ENCODE measurements around the gene PDIA3.
A peak's percentile ranks its signal among the peaks of the same experiment; 100 is the strongest.
"Not testable (repeated sequence)": the region's sequence is repeated elsewhere in the genome, so short reads cannot be mapped to it uniquely, and the experiment has no call there.

Gene PDIA3

DNA sequence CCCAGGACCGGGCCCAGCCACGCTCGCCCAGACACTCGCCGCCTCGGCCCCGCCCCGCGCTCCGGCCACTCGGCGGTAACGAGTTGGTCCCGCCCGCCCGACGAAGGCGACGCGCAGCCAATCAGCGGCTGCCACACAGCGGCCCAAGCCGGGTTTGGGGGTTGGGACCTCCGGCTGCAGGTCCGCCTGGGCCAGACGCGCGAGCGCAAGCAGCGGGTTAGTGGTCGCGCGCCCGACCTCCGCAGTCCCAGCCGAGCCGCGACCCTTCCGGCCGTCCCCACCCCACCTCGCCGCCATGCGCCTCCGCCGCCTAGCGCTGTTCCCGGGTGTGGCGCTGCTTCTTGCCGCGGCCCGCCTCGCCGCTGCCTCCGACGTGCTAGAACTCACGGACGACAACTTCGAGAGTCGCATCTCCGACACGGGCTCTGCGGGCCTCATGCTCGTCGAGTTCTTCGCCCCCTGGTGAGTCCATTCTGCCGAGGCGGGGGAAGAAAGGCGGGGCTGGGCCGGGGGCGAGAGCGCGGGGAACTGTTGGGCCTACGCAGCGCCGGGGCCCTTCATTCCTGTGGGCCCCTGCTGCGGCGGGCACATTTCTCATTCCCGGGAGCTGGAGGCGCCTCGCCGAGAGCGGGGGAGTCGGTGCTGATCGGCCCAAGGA lies at the start of gene PDIA3:
TSS of gene PDIA3 (plus strand) at position 194 of the 658 bp plus-strand sequence. CDS start at position 296, 102 bp downstream.
- DNase-seq, result peak; percentile 65

DNA sequence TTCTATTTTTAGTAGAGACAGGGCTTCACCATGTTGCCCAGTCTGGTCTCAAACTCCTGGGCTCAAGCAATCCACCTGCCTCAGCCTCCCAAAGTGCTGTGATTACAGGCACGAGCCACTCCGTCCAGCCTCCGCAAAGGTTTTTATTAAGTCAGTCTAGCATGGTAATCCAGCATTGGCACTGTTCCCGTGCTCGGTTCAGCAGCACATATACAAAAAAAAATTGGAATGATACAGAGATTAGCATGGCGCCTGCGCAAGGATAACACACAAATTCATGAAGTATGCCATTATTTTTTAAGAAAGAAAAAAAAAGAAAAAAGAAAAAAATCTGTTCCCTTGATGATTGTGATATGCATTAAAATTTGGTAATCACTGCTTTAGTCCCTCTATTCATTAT lies 44.1 kb upstream of the PDIA3 start:
- DNase-seq, result no peak

DNA sequence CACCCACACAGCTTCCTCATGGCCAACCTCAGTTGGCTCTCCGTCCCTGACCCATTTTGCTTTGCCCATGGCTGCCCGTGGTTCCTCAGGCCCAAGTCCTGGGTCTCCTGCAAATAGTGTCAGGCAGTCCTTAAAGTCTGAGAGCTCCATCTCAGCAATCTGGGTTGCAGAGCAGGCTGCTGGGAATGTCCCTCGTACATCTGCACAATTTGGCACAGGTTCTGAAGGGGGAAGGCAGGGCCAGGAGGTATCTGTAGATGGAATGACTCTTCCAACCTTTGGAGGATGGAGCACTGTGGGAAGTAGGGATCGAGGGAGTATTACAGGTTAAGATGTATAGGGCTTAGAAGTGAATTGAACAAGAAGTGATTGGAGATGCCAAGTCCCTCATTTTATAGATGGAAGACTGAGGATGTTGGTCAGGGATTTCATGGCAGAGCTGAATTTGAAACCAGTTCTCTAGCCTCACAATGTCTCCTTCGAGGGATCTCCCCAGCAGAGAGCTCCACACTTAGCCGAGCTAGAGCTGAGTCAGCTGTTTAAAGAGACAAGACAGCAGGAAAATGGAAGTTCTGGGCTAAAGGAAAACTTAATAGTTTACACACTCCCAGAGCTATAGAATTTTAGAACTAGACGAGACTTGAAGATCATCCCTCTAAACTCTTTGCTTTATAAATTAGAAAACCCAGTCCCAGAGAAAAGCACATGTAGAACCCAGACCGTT lies 43.4 kb upstream of the PDIA3 start:
- no peak for DNase-seq

DNA sequence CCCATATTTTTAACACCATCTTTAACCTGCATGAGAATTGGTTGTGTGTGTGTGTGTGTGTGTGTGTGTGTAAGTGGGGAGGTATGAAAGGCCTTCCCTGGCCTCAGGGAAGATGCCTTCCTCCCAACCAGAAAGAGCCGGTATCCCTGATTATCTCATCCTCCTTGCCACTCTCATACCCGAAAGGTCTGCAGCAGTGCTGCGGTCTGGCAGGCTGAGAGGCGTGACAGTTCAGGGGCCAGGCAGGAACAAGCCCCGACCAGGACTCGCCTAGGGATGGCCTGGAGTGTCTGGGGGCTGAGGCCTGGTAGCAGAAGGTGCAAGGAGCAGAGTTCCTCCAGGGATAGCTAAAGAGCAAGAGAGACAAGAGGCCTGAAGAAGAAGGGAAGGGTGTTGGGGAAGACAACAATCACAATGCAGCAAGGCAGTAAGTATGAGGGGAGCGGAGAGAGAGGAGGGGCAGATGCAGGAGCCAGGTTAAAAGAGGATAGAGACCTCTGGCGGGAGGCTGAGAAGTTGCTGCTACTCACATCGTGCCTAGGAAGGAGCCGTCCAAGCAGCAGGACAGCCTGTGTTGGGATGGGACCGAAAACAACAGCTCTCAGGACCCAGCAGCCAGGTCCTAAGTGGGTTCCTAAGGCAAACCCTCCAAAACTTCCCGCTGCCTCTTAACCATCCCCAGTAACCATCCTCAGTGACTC lies 35.7 kb upstream of the PDIA3 start:
- DNase-seq, result not testable (repeated sequence)

DNA sequence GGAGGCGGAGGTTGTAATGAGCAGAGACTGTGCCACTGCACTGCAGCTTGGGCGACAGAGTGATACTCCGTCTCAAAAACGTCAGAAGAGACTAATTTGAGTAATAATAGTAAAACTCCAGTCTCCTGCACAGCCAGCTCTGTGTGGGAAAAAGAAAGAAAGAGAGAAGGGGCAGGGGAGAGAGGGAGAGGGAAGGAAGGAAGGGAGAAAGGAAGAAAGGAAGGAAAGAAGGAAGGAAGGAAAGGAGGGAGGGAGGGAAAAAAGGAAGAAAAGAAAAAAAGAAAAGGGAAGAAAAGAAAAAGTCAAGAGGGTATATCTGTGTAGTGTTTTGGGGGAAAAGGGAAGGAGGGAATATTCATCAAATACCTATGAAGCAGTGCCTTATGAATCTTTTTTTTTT lies 23.1 kb upstream of the PDIA3 start:
- no peak for DNase-seq

DNA sequence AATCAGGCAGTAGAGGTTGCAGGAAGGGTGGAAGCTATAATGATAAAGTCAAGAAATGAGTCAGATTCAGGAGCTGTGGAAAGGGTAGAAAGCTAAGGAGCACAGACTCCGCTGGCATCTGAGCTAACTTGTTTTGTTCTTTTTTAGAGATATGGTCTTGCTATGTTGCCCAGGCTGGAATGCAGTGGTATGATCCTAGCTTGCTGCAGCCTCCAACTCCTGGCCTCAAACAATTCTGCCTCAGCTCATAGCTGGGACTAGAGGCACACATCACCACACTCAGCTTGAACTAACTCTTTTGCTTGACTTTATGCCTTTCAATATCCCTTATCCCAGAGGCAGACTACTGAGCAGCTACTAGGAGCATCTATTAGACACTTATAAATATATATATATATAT lies 19.9 kb upstream of the PDIA3 start:
- not testable (repeated sequence) for DNase-seq

DNA sequence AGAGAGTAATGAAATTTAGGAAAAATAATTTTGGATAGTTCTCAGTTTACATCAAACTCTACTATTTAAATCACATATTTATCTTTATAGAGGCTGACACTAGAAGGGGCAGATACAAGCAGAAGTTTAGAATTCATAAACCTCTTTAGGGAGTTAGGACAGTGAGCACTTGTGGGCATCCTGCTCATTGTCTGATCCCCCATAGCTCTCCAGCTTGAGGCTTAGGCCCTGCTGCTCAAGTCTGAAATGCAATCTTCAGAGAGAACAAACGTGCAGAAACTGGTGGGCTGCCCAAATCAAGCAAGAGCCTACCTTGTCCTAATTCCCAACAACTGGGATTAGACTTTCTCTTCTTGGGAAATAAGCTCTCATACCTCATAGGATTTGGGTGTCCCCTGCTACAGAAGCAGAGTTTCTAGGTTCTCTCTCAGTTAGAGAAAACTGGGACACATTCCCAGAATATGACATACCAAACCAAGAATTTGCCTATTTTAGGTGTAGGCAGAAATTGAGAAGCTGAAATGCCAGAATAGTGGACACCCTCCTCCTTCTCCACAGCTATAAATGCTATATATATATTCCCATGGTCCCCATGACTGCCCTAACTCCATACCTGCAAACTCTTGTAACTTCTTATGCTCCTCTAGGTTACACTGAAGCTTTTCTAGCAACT lies 18.0 kb upstream of the PDIA3 start:
- DNase-seq, result not testable (repeated sequence)

DNA sequence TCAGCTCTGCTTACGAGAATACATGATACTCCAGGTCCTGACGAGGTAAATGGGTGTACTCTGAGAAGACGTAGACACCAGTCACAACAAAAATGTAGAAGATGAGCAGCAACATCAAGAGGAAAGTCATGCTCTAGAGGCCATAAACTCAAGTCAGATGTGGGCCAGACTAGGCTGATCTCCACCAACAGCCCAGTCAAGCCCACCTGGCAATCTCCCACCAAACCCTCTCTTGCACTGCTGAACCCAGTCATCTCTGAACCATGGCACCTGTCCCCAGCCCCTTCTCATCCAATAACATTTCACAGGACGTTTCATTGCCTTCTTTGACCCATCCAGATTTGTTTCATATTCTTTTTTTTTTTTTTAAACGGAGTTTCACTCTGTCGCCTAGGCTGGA lies 10.8 kb upstream of the PDIA3 start:
- no peak for DNase-seq

DNA sequence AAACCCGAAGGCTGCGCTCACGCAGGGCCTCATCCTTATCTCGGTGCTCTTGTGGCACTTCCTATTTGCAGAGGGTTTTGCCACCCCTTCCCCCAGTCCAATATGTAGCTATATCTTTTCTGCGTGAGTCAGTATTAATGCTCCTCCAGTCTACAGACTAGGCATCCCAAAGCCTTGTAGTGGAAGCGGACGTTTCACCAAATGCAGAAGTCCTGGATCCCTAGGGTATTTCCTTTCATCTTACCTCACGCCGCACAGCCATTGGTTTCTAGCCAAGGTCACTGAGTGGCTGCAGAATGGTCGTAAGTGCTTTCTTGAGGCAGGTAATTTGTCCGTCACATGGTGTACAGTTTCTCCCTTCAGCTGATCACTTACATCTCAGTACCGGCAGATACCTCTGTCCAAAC lies 668 bp downstream of the PDIA3 start:
- DNase-seq, result not testable (repeated sequence)

DNA sequence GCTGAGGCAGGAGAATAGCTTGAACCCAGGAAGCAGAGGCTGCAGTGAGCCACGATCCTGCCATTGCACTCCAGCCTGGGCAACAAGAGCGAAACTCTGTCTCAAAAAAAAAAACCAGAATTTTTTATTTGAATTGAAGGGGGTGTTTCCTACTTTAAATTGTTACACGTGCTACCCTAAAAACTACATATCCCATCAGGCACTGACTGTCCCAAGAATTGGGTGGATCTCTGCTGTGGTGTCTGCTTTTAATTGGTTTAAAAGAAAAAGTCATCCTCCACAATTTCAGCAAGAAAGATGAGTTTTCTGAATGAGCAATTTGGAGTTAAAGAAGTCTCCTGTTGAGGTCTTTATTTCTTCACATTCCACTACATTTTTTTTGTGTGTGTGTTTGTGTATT lies 2.1 kb downstream of the PDIA3 start:
- no peak for DNase-seq

DNA sequence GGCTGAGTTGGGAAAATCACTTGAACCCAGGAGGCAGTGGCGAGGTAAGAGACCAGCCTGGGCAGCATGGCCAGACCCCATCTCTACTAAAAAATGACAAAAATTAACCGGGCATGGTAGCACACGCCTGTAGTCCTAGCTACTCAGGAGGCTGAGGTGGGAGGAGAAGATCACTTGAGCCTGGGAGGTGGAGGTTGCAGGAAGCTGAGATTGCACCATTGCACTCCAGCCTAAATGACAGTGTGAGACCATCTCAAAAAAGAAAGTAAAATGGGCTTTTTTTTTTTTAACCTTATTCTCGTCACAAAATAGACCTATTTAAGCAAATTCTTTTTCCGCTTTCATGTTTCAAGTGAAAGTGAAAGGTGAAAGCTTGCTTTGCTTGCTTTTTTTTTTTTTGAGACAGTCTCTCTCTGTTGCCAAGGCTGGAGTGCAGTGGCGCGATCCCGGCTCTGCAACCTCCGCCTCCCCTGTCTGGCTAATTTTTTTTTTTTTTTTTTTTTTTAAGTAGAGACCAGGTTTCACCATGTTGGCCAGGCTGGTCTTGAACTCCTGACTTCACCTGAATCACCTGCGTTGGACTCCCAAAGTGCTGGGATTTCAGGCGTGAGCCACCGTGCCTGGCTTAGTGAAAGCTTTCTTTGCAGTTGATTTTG lies 3.6 kb downstream of the PDIA3 start:
- no peak for DNase-seq

DNA sequence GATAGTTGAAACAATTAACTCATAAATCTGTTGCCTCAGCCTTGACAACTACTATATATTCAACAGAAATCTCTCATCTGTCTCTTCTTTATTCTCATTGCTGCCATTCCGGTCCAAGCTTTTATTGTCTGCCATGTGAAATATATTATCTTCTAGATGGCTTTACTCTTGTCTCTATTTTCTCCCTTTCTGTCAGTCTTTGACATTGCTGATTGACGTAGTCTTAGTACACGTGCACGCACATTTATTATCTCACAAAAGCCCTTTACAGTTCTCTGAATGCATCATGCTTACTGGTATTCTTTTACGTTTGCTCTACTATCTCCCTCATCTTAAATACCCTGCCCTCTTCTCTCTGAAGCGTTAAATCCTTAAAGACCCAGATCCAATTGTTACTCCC lies 5.6 kb downstream of the PDIA3 start:
- no peak for DNase-seq

DNA sequence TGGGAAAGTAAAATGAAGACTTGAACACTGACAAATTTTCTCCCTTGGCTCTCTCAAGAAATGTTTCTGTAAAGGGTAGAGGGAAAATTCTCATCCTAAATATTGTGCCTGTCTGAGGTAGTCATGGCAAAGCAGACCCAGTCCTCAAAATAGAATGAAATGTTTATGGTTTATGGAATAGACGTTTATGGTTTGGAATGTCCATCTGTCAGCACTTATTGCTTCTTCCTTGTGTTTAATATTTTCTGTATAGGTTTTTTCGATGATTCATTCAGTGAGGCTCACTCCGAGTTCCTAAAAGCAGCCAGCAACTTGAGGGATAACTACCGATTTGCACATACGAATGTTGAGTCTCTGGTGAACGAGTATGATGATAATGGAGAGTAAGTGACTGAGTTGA lies 16.6 kb downstream of the PDIA3 start:
- no peak for DNase-seq

DNA sequence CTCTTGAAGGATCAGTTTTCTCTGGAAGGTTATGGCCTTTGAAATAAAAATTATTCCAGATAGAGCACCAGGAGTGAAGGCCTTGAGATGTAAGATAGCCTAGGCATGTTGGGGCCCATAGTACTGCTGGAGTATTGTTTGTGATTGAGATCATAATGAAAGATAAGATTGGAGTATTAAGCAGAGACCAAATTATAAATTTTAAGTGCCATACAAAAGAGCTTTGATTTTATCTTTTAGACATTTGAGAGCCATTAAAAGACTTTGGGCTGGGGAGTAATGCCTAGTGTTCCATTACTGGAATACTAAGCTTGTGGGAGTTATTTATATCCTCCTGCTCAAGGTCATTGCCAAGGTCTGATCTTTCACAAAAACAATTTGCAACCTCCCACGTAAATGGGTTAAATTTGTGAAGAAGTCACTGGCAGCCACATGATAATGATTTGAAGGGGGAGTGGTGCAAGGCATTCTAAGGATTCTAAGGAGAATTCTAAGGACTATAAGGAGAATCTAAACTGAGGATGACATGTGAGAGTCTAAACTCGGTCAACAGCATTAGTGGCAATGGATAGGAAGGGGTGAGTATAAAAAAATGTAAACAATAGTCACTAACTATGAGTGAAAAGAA lies 17.7 kb downstream of the PDIA3 start:
- no peak for DNase-seq

DNA sequence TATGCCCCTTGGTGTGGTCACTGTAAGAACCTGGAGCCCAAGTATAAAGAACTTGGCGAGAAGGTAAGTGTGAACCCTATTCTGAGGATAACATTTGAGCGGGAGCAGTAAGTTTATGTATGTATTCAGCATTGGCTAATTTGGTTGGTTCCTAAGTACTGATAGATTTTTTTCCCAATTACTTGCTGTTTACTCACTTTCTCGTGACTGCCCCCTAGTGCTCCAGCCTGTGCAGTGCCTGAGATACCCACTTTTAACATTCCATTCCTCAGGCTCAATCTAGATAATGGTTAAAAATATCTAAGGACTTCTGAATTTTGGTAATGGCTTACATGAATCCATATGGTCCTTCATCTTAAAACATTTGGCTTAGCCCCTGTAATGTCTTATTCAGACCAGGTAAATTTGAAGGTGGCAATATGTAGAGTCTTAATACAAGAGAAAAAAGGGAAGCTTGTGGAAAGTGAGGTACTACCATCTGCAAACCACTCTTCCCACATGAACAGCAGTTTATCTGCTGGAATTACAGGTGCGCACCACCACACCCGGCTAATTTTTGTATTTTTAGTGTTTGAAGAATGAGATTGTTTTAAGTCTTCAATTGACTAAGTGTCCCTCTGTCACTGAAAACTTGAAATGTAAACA lies 23.5 kb downstream of the PDIA3 start:
- no peak for DNase-seq

DNA sequence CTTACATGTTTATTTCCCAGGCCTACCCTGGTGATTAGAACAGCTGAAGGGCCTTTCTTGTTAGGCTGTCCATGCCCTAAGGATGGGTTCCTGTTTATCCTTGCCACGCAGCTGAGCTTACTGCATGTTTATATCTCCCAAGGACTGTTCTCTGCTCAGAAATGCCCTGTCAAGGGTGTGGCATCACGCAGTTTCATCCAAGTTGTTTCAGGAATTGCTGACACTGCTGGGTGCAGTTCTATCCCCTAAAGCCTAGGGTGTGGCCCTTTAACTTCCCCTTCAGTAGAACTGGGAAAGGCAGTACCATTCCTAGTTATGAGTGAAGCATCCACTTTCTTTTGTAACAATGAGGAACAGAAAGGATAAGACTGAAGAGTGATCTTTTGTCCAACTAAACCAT lies 25.6 kb downstream of the PDIA3 start:
- DNase-seq, result no peak

DNA sequence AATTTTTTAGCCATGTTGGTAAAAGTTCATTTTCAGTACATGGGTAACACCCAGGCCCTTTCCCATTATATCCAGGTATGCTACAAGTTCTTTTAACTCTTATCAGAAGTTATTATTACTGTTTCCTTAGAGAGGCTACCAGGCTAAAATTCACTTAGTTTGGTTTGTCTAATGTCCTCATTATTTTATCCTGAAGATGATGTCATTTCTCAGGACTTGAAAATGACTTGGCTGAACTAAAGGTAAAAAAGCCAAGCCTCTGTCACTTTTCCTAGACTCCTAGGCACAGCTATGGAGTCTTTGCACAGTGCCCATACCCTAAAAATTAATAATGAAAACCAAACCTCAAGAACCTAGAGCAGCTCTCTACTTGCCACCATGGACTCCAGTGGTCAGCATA lies 26.4 kb downstream of the PDIA3 start:
- no peak for DNase-seq

DNA sequence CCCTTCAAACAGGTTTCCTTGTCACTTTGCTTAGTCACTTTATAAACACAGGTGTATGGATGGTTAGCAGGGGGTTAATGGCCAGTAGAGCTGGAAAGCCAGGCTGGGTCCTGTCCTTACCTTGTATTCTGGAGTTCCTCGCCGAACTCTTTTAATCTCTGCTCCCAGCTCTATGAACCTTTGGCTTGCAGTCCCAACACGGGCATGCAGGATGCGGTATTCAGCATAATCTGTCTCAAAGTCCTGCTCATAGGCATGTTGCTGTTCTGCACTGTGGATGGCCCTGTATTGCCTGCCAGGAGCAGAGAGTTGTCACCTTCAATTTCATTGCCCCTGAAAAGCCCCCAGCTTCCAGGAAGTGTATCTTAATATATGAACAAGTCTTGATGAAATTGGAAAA lies 27.8 kb downstream of the PDIA3 start:
- no peak for DNase-seq

DNA sequence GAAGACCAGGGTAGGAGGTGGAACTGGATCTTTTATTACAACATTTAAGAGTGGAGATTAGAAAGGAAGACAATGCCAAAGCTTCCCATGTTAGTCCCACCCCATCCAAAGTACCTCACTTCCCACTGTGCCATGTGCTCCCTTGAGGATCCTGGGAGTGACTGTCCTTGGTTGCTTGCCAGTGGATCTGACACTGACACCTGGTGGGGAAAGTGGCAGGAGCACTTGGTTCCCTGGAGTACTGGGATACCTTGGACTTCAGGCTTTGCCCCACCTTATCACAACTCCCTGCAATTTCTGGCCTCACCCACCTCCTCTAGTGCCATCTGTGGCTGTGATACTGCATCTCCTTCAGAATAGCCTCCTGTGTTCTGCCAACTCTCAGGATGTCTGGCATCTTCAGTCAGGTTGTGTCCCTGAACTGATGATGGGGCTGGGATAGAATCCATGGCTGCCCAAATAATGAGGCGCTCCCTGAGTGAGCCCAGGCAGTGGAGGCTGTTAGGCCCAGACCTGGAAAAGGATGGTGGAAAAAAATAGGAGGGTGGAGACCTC lies 29.2 kb downstream of the PDIA3 start:
- DNase-seq, result peak; percentile 20

DNA sequence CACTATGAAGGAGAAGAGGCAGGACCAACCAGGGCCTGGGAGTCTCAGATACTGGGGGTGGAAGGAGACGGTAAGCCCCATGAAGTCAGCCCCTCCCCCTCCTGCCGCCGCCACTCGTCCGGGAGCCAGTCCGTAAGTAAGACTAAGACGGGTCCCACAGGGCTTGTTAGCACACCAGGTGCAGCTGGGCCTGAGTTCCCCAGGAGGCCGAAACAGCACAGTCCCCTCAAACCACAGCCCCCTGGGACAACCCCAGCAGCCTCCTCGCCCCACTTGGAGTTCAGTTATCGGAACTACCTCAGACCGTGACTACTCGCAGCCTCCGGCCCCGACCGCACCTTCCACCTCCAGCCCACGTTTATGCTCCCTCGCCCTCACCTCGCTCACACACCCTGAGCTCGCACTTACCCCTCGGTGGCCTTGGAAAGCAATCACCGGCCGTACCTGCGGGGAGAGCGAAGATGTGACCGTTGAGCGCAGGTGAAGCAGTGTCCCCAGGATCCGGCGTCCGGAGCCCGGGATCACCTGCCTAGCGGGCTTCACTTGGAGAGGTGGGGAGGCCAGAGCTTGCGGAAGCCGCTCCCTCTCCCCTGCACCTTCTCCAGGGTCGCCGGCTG lies 30.0 kb downstream of the PDIA3 start:
- DNase-seq, result no peak

DNA sequence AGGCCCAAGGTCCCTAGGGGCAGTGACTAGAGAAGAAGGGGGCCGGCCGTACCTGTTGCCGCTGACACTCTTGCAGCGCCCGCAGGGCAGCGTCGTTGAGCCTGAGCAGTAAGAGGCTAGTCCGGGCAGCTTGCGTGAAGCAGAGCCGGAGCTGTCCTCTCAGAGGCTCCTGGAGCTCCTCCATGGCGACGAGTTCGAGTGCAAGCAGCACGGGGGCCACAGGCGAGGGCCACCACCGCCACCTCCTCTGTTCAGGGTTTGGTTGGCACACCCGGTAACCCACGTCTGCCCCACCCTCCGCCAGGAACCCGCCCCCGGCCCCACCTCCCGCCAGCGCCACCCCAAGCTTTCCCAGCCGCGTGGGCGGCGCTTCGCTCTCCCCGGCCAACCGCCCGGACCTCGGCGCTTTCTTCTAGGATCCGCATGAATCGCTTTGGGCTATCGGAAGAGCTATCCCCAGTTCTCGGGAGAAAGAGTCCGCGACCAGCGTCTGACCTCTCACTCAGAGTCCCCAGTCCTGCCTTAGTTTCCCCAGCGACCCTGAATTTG lies 30.6 kb downstream of the PDIA3 start, which contains the start of gene ELL3:
TSS of gene ELL3 (minus strand) at position 249 of the 549 bp plus-strand sequence. CDS start at position 184, 65 bp downstream.
- peak; percentile 64 for DNase-seq
